Kidney (tissue), 14 donors: ENCODE results near the gene TLX2. TPM values are rescaled to one million over a fixed set of nuclear protein-coding genes. Genes with fewer than 3 reads are reported as not detected.

Source experiments
- DNase-seq, 5 donors: peaks; one replicate each; pipeline ENCODE4 v3.0.0-alpha.2; 2013 to 2020
- FAIRE-seq: peaks from 2 replicates; lab custom pipeline; 2012; peaks lifted over from hg19 to GRCh38; lab: Jason Lieb, UNC
- H3K27ac ChIP-seq, 2 donors: one replicate each; pipeline ENCODE4 v1.7.0; 2013; ENCODE audit warnings: low read depth in 2 of 2, low read length in 2 of 2, inconsistent platforms in 1 of 2
- H3K27me3 ChIP-seq: one replicate; pipeline ENCODE4 v1.7.1; 2013; ENCODE audit warnings: low read length, inconsistent platforms; ENCODE audit not compliant: control insufficient read depth, insufficient read depth
- H3K36me3 ChIP-seq, 3 donors: one replicate each; pipeline versions ENCODE4 v1.7.0 to v1.7.1; 2013; ENCODE audit warnings: low read length in 3 of 3, control low read depth in 1 of 3, inconsistent platforms in 1 of 3; ENCODE audit not compliant: insufficient read depth in 3 of 3, control insufficient read depth in 2 of 3
- H3K4me1 ChIP-seq, 3 donors: one replicate each; pipeline versions ENCODE4 v1.7.0 to v1.7.1; 2013; ENCODE audit warnings: low read length in 3 of 3, inconsistent platforms in 1 of 3, low read depth in 1 of 3; ENCODE audit not compliant: control insufficient read depth in 2 of 3, insufficient read depth in 2 of 3
- H3K4me3 ChIP-seq, 3 donors: one replicate each; pipeline versions ENCODE4 v1.7.0 to v1.8.1; 2013; ENCODE audit warnings: low read length in 3 of 3, control low read depth in 1 of 3, inconsistent platforms in 1 of 3
- H3K9ac ChIP-seq, 3 donors: one replicate each; pipeline versions ENCODE4 v1.7.0 to v1.7.1; 2013; ENCODE audit warnings: low read length in 3 of 3, control low read depth in 1 of 3, inconsistent platforms in 1 of 3
- H3K9me3 ChIP-seq, 3 donors: one replicate each; pipeline versions ENCODE4 v1.7.0 to v1.7.1; 2013; ENCODE audit warnings: low read length in 3 of 3, control low read depth in 1 of 3, inconsistent platforms in 1 of 3; ENCODE audit not compliant: control insufficient read depth in 2 of 3, insufficient read depth in 1 of 3
- CTCF ChIP-seq: IDR thresholded peaks from 3 replicates; pipeline ENCODE4 v1.5.1; 2012; ENCODE audit warnings: mild to moderate bottlenecking, moderate library complexity, borderline replicate concordance; ENCODE audit not compliant: insufficient read depth; ENCODE audit errors: extremely low read depth
- intact Hi-C: fragments of 100-400 bp; cut with DNase I; formaldehyde crosslinking; loops from one replicate; pipeline ENCODE4 v1.11.1; 2022
- polyA plus RNA-seq: library from polyadenylated mRNA; stranded (reverse); fragments of 350-450 nt; fragmentation: Illumina TruSeq; extraction: RNeasy Lipid Tissue Mini Kit (QIAGEN cat#74804); gene quantifications from one replicate; pipeline ENCODE4 v1.2.3, GENCODE V29; 2014; ENCODE audit warnings: low read depth, low replicate concordance; ENCODE audit not compliant: insufficient read depth
- total RNA-seq: library from RNA; stranded (reverse); fragmentation: NEBNext Ultra II Directional; extraction: Animal tissue kit (Norgen Biotek cat#: 25700); gene quantifications from one replicate; pipeline ENCODE4 v1.2.1, GENCODE V29; 2021
- donor health status: control.
- donor health status: control.
- donor health status: control.
- donor health status: control.
- donor health status: control.
- donor health status: DM: yes; HTN: yes; CAD: no.
- donor health status: Normal renal cell carcinoma (clear cell type).

Gene TLX2
- total and polyA plus RNA-seq, 2 donors from 2014 or later = not detected

GRCh38 chr2:74512744-74513604 lies 1.3 kb upstream of the TLX2 start:
- FAIRE-seq (no peak), DNase-seq (peak in 3 of 5 donors; percentile 16 to 70 (median 59))
- no peak overlapping the region for H3K27ac ChIP-seq
- intact Hi-C loops = no loop called here
- H3K4me1 ChIP-seq = peaks cover 0 to 5% (median 0%) of the 10 kb centered on the region in 3 donors
- H3K9me3 ChIP-seq = no peaks in the 10 kb centered on the region
- H3K9ac ChIP-seq = no peak overlapping the region
- H3K36me3 ChIP-seq = no peaks in the 10 kb centered on the region
- H3K27me3 ChIP-seq = peaks cover 62% of the 10 kb centered on the region
- no peak overlapping the region for H3K4me3 ChIP-seq
- no peak for TF ChIP-seq CTCF

- Histone ChIP-seq H3K9me3 (no peaks in the 10 kb centered on the region), H3K9ac (no peak overlapping the region), H3K36me3 (no peaks in the 10 kb centered on the region), H3K4me3 (no peak overlapping the region), H3K4me1 (peaks cover 0 to 5% (median 0%) of the 10 kb centered on the region in 3 donors), H3K27me3 (peaks cover 67% of the 10 kb centered on the region), H3K27ac (no peak overlapping the region)
- DNase-seq (peak in 4 of 5 donors; percentile 11 to 50 (median 36)), FAIRE-seq (no peak)
- intact Hi-C loops = no loop called here
- TF ChIP-seq CTCF = no peak
Observed at GRCh38 chr2:74513605-74514367, 464 bp upstream of the TLX2 start.

DNA sequence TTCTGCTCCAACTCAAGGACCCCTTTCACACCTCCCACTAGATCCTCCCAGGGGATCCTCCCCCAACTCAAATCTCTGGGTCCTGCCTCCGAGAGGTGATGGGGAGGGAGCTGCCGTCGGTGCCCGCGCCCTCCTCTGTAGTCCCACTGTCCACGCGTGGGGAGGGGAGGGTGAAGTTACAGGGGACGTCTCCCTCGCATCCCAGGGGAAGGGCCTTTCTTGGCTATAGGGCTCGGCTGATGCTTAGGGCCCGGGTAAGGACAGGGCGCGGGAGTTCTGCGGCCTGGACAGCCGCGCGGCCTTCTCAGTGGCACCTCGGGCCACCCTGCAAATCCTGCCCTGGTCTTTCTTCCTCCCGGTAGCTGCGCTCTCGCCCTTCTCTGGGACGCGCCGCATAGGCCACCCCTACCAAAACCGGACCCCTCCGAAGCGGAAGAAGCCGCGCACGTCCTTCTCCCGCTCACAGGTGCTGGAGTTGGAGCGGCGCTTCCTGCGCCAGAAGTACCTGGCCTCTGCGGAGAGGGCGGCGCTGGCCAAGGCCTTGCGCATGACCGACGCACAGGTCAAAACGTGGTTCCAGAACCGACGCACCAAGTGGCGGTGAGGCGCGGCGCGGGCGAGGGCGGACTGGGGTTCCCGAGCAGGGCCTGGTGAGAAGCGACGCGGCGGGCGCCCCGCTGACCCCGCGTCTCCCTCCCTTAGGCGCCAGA lies 1.2 kb downstream of the TLX2 start:
- Histone ChIP-seq H3K36me3 (no peaks in the 10 kb centered on the region), H3K27me3 (peaks cover 60% of the 10 kb centered on the region), H3K9me3 (no peaks in the 10 kb centered on the region), H3K9ac (no peak overlapping the region), H3K27ac (no peak overlapping the region), H3K4me1 (peaks cover 0 to 5% (median 0%) of the 10 kb centered on the region in 3 donors), H3K4me3 (no peak overlapping the region)
- intact Hi-C loops = no loop called here
- peak in 4 of 5 donors; percentile 9 to 65 (median 23) for DNase-seq
- no peak for FAIRE-seq
- TF ChIP-seq CTCF = no peak
